GM19238 (cell line): ENCODE results near the gene DDI1.

Experiments
- DNase-seq: peaks from one replicate; pipeline ENCODE4 v3.0.0; 2011; ENCODE audit warnings: low spot score; ENCODE audit not compliant: insufficient read length

Gene DDI1

GRCh38 chr11:104076455-104076854, 40.0 kb downstream of the DDI1 start:
- DNase-seq: no peak

- DNase-seq: no peak
These were observed 41.8 kb downstream of the DDI1 start for GRCh38 chr11:104078245-104078644.

- DNase-seq: no peak
These were observed 42.6 kb downstream of the DDI1 start for GRCh38 chr11:104078995-104079394.

- DNase-seq: no peak
These were observed 50.2 kb downstream of the DDI1 start for GRCh38 chr11:104086621-104087020.
